Left kidney (tissue), 8 donors: ENCODE results near the gene CMC2. TPM values are rescaled to one million over a fixed set of nuclear protein-coding genes. Genes with fewer than 3 reads are reported as not detected.

Source experiments
- DNase-seq: peaks from one replicate; pipeline ENCODE4 v3.0.0-alpha.2; 2013
- long read RNA-seq, 8 donors: transcript quantifications; one replicate each; lab custom pipeline, GENCODE V29; 2026
- polyA plus RNA-seq: library from polyadenylated mRNA; unstranded; fragments of 120-200 nt; gene quantifications from one replicate; pipeline ENCODE4 v1.2.1, GENCODE V29; 2013; ENCODE audit not compliant: insufficient read length

CMC2 gene
- 72.8 TPM for polyA plus RNA-seq
- long read RNA-seq, donor 1, full-length matches to known transcripts: 28 of 34 reads
- long read RNA-seq, donor 1, partial matches to known transcripts: 0 of 34 reads
- long read RNA-seq, donor 1, other reads (novel, unspliced or antisense): 6 of 34 reads
- long read RNA-seq, donor 2, full-length matches to known transcripts: 32 of 74 reads
- long read RNA-seq, donor 2, partial matches to known transcripts: 29 of 74 reads
- long read RNA-seq, donor 2, other reads (novel, unspliced or antisense): 13 of 74 reads
- long read RNA-seq, donor 3, full-length matches to known transcripts: 31 of 37 reads
- long read RNA-seq, donor 3, partial matches to known transcripts: 0 of 37 reads
- long read RNA-seq, donor 3, other reads (novel, unspliced or antisense): 6 of 37 reads
- long read RNA-seq, donor 4, full-length matches to known transcripts: 2 of 2 reads
- long read RNA-seq, donor 4, partial matches to known transcripts: 0 of 2 reads
- long read RNA-seq, donor 4, other reads (novel, unspliced or antisense): 0 of 2 reads
- long read RNA-seq, donor 5, full-length matches to known transcripts: 74 of 98 reads
- long read RNA-seq, donor 5, partial matches to known transcripts: 0 of 98 reads
- long read RNA-seq, donor 5, other reads (novel, unspliced or antisense): 24 of 98 reads
- long read RNA-seq, donor 6, full-length matches to known transcripts: 43 of 59 reads
- long read RNA-seq, donor 6, partial matches to known transcripts: 6 of 59 reads
- long read RNA-seq, donor 6, other reads (novel, unspliced or antisense): 10 of 59 reads
- long read RNA-seq, donor 7, full-length matches to known transcripts: 65 of 77 reads
- long read RNA-seq, donor 7, partial matches to known transcripts: 0 of 77 reads
- long read RNA-seq, donor 7, other reads (novel, unspliced or antisense): 12 of 77 reads
- long read RNA-seq, donor 8, full-length matches to known transcripts: 12 of 18 reads
- long read RNA-seq, donor 8, partial matches to known transcripts: 0 of 18 reads
- long read RNA-seq, donor 8, other reads (novel, unspliced or antisense): 6 of 18 reads

DNA sequence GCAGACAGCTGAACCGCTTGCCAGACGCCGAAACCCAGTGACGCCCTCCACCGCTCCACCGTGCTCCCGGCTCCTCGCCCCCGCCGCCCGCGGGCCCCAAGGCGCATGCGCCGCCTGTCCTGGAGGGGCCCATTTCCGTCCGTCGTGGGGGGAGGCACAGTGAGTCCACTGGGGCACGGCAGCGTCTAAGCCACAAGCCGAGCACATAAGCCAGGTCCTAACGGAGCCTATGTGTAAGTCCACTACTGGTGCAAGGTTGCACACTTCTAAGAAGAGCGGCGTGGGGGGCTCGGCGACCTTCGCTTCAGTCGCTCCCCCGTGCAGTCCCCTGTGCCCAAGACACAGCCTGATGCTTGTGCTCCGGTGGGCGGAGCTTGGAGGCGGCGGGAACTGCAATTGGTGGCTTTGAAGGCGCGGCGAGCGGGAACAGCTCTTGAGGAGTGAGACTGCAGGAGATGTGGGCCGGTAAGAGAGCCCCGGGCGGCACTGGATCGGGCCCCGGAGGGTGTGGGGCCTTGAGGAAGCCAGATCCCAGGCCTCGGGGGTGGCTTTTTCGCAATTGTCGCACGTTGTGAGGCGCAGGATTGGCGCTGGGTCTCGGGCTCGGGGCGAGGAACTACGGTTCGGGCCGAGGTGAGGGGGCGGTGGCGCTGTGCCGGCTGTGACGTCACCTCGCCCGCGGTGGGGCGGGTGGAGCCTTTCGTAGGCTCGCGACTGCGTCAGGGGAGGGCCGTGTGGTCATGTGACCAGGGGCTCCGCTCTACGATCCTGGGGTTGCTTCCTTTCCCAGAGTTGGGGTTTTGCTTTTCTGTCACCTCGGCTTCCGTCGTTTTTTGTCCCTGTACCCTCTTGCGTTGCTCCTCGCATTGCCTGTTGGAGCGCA is at the start of gene CMC2, which contains the start of gene CENPN:
TSS of gene CMC2 (minus strand) at position 73 of the 883 bp plus-strand sequence. CDS start 9,491 bp downstream, outside the sequence.
TSS of gene CENPN (plus strand) at position 402 of the 883 bp plus-strand sequence. CDS start 4,726 bp downstream, outside the sequence.
- DNase-seq: peak; percentile 98

DNA sequence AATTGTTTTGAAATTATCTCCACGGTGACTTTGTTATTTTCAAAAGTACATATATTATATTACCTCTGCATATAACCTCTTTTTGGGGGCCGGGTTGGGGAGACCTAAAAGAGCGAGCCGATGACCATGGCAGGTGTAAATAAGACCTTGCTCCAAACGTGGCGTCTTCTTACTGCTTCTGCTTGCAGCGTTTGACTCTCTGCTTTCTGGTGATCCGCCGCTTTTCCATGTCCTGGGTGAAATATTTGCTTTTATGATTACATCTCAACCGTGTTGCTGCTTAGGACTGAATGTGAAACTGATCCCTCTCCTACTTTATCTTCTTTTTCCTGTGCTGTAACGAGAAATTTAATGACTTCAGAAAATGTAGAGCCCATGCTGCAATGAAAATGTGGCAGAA is 47.1 kb upstream of the CMC2 start:
- DNase-seq: no peak

DNA sequence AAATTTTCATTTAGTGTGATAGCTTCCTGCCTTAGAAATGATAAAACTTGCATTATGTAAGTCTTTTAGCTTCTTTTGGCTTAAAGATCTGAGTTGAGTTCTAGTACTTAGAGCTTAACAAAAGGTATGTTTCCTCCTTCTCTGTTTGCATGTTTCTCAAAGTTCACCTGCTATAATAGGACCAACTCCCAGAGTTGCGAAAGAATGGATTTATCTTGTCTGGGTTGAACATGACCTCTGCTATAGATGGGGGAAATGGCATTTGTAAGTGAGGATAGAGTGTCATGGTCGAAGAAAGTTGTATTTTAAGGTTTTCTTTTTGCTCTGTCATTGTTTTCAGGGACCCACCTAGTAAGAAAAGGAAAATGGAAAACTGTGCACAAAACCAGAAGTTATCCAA is 36.1 kb upstream of the CMC2 start:
- DNase-seq: no peak

DNA sequence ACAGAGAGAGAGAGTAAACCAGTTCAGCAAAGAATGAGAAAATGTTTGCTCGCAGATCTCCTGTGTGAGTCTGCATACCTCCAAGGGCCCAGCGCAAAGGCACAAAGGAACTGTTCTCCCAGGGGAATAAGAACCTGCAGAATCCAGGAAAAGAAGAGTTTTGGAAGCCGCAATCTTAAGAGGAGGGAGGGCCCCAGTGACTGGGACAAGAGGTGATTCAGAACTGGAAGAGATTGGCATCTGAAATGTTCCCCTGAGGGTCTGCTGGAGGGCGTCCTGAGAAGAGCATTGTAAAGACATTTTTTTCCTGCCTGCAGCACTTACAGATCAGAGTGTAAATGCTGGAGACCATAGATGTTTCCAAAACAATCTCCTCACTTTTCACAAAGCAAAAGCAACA is 35.0 kb upstream of the CMC2 start:
- no peak for DNase-seq

DNA sequence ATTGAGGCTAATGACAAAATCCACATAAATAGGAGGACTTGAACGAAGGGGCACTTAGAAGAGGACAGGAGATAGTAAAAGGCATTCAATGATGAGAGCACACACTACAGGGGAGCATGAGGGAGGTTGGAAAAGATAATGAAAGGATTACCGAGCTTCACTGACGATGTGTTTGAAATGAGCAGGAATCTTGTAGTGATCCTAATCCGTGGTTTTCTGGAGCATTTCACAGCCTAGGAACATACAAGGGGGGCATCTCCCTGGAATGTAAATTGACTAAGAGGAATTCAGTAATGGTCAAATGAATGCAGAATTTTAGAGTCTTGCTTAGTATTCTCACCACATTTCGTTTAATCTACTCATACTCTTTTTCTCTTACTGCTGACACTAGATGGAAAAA is 34.2 kb upstream of the CMC2 start:
- DNase-seq: no peak

DNA sequence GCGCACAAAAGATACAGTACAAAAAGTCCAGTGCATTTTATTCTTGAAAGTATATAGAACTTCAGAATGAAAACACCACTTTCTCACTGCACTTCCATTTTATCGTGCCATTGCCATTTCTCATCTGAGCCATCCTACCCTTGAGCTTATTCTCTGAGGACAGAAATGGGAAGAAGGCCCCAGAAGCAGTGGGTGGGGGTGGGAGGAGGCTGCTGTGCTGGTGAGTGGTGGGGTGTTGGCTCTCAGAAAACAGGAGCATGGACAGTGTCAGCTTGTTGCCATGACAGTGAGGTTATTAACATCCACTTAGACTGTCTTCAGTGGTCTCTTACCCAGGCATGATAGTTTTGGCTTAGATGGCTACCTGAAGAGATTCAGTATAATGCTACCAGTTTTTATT is 33.4 kb upstream of the CMC2 start:
- no peak for DNase-seq

DNA sequence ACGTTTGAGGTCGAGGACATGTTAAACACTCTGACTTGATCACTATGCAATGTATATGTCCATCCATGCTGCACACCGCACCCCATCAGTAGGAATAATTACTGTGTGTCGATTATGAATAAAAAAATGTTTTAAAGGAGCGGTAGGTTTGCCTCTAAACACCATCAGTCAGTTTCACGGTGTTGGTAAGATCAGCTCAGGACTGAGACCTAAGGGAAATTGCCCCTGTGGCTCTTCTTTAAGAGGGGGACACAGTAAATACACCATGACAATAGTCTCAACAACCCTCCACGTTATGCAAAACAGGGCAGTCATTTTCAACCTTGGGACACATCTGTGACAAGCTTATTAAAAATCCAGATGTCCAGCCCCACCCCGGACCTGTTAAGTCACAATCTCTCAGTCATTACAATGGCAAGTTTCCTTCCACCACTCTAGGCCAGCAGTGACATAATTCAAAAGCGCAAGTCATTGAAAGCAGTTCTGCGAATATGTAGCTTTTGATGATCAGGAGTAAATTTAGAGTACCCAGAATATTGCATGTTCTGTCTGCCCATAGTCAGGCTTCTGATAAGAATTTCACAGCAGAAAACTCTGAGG is 30.2 kb upstream of the CMC2 start:
- no peak for DNase-seq

DNA sequence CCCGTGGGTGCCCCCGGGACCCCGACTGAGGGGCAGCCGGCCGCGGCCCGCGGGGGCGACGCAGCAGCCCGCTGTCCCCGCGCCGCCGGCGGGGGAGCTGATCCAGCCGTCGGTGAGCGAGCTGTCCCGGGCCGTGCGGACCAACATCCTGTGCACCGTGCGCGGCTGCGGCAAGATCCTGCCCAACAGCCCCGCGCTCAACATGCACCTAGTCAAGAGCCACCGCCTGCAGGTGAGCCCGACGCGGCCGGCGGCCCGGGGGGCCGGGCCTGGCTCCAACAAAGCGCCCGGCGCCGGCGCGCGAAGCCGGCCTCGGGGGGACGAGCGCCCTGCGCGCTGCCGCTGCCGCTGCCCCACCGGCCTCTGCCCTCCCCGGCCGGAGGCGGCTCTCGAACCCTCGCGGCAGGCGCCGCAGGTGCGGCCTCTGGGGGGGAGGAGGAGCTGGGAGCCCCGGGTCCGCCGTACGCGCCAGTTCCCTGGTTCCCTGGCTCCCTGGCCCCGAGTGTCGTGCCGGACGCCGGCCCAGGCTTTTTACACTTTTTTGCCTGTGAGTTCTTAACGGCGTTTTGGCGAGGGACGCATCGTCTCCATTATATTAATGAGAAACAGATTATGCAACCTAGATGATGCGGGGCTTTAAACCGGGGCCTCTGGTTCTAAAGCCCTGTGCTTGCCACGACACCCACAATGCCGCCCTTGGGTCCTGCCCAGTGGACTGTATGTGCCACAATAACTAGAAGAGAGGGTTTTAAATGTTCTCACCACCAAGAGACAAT is 29.5 kb upstream of the CMC2 start:
- DNase-seq: peak; percentile 27

DNA sequence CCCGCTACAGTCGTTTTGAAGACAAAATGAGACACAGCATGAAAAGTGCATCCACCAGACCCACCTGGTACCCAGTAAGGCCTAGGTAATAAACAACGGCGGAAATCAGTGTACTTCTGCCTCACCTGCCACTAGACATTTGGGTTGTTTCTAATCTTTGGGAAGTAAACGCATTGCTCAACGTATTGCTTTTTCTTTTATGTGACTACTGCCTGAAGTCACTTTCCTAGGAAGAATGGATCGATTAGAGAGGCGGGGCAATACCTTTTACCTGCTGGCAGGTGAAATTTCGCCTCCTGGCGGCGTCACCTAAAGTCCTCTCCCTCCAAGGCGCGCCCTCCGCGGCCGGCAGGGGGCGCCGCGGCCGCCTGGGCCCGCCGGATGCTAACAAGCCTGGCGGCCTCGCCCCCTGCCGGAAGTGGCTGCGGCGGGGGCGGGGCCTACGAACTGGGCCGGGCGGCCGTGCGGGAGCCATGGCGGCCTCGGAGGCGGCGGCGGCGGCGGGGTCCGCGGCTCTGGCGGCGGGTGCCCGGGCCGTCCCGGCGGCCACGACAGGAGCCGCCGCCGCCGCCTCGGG is 28.8 kb upstream of the CMC2 start, which contains the start of gene ATMIN:
TSS of gene ATMIN (plus strand) at position 445 of the 577 bp plus-strand sequence. CDS start at position 474, 29 bp downstream.
- peak; percentile 88 for DNase-seq

DNA sequence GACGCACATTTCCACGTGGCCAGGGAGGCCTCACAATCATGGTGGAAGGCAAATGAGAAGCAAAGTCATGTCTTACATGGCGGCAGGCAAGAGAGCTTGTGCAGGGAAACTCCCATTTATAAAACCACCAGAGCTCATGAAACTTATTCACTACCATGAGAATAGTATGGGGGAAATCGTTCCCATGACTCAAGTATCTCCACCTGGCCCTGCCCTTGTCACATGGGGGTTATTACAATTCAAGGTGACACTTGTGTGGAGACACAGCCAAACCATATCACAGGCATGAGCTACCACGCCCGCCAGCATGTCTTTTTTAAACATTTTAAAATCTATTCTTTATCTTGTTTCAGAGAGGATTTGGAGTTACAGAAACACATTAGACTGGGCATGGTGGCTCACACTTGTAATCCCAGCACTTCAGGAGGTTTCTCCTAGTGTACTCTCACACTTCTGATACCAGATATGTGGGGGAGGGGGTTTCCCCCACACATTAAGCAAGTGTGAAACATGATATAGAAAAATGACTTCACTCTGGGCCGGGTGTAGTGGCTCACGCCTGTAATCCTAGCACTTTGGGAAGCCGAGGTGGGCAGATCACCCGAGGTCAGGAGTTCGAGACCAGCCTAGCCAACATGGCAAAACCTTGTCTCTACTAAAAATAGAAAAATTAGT is 23.4 kb upstream of the CMC2 start:
- DNase-seq: no peak

DNA sequence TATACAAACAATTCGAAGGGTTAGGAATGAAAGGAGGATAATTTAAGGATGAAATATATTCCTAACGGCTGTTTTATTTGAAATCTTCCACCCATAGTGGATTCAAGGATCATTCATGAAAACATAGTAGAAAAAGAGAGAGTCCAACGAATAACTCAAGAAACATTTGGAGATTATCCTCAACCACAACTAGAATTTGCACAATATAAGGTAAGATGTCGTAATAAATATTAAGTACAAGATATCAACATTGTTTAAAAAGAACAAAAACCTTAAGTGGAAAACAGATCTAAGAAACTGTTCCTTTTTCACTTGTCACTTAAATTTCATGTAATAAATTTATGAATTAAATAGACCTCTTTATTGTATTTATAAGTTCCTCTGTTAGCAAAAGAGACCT is 19.7 kb upstream of the CMC2 start:
- no peak for DNase-seq

DNA sequence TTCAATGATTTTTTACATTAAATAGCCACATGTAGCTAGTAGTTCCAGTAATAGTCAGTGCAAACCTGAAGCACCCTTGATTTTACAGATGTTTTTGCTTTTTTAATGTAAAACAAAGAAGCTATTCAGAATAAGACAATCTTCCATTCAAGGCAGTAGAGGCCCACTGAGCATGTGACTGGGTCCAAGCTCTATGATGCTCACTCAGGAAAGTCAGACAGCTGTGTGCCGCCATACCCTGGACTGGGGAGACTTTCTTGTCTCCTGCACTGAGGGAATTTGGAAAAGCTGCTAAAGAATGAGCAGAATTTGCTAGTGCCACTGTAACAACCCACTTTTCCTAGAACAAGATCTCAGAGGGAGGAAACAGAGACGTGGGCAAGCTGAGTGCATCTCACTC is 11.8 kb upstream of the CMC2 start:
- no peak for DNase-seq

DNA sequence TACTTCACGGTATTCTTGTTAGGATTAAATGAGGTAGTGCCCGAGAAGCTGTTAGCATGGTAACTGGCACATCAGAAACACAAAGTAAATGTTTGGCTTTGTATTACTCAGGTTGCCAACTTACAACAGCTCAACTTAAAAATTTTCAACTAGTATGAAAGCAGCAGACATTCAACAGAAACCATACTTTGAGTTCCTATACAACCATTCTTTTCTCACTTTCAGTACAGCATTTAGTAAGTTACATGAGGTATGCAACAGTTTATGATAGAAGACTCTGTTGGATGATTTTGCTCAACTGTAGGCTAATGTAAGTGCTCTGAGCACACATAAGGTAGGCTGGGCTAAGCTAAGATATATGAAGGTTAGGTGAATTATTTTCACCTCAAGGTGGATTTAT is 8.0 kb upstream of the CMC2 start:
- no peak for DNase-seq

DNA sequence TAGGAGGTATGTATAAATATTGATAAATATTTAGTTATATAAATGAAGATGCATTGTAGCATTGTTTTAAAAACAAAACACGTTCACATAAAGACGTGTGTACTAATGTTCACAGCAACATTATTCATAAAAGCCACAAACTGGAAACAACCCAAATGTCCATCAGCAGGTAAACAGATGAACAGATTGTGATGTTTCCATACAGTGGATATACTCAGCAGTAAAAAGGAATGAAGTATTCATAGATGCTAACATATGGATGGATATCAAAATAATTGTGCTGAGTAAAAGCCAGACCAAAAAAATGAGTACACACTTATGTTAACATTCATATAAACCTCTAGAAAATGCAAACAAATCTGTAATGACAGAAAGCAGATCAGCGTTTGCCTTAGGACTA is 6.3 kb upstream of the CMC2 start:
- DNase-seq: no peak

DNA sequence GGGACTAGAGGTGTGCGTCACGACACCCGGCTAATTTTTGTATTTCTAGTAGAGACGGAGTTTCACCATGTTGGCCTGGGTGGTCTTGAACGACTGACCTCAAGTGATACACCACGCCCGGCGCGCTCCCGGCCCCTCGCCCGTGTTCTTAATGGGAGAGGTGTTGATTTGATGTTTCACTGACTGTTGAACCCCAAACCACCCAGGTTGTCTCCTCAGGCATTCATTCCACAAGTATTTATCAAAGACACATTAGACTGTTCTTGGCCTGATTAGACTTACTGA is 1.8 kb upstream of the CMC2 start:
- DNase-seq: no peak

DNA sequence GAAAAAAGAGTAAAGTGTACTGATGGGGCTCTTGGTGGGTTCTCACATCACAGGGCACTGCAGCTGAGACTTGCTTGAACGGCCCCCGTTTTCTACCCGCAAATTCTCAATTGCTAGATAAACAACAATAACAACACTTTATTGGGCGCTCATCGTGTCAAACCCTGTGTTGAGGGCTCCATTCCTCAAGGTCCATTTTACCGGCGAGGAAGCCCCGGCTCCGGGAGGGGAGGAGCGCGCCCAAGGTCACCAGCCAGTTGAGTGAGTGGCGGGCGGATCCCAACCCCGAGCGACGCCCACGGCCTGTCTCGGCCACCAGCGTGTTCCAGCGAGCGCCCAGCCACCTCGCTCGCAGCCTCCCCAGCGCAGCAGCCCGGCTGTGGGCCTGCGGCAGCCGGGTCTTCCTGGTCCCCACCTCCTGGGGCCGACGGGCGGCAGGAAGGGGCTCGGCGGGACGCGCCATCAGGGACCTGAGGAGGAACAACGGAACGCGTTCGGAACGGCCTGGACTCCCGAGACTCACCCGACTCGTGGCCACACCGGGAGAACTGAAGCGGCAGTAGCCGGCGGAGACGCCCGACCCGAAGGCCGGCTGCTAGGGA is 373 bp downstream of the CMC2 start:
- DNase-seq: peak; percentile 33

DNA sequence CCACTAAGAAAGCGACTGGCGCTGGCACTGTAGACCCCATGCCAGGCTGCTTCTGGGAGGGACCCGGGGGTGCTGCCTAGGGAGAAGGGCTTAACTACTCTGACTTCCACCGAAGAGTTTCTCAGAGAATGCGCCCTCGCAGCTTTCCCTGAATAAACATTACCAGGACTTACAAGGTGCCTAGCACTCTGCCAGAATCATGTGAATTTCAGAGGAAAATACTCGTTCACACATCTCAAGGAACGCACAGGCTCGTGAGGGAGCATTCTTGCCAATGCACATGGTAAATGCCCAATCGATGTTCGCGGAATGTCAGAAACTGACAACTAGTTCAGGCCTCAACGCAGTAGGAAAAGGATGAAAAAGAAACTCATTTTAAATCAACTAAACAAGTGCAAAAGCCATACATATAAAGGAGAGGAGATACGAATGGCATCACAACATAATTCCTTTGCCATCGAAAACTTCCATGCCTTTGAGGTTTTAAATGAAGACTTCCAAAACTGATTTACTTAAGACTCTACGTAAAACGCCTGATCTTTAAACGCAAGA is 999 bp downstream of the CMC2 start:
- peak; percentile 13 for DNase-seq

DNA sequence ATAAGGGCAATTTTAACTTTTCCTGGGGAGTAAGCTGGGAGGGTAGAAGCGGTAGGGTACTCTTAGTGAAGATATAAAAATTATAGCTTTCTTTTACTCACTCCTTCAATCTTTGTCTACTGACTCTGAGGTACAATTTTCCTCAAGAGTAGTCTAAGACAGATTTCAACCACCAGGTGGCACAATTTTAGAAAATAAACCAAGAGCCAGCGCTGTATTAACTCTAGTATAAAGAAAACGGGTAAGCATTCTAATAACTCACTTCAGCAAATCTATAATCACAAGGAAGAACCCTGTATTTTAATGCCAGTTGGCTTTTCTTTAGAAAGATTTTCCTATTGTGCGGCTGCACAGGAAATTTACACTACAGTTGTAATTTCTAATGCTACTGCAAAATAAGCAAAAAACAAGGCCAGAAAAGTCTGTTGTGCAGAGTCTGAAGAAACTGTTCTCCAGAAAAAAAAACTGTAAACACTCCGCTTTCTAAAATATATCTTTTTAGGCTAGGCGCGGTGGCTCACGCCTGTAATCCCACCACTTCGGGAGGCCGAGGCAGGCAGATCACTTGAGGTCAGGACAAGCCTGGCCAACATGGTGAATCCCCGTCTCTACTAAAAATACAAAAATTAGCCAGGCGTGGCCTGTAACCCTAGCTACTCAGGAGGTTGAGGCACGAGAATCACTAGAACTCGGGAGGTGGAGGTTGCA is 1.9 kb downstream of the CMC2 start:
- peak; percentile 79 for DNase-seq
